ENCODE measurements around the gene C5orf63. TPM values are rescaled to one million over a fixed set of nuclear protein-coding genes. Genes with fewer than 3 reads are reported as not detected.

The C5orf63 gene
- total and polyA plus RNA-seq, 10 of the 15 experiments (the other 5 are each of a cell fraction or from before 2014, with no cell fraction given): 8.7 to 54.3 (median 11.9) TPM

DNA sequence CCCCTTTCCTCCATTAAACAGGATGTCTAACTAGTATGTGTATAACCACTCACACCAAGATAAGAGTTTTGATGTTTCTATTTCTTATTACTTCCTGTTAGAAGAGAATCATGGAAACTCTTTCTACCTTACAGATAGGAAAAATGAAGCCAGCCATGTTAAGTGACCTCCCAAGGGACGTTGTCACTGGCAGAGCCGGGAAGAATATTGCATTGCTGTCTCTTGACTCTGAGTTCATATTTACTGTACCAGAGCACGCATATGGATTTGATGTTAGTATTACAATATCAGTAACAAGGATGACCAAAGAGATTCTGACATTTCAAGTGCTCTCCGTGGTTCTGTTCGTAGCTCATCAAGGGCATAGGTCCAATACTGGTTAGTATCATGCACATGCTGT is 12.5 kb upstream of the C5orf63 start (continued):
- TF ChIP-seq RFX5 (IDR thresholded peaks at IDR 0.05; ENCODE audit: low read depth, low read length): no peak

DNA sequence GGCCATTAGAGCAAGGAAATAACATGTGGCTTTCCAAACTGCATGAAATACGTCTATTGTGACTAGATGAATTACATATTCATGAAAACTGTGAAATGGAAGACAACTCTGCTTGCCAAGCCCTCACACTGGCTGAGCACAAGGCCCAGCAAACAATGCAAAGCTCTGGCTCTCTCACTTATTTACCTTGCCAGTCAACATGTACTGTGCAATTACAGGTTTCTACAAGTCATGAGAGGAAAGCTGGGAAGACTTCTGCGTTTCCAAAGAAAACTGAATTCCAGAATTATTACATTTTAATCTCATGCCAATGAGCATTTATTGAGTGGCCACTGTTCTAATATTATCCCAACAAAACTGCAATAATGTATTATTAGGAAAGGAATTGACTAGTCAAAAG is 12.1 kb upstream of the C5orf63 start:
- ChIA-PET POLR2A (no interaction called here), CTCF (interaction anchor here (1.1 to 2.0 kb wide), 3 partner anchors 9 to 21 kb away, joined by 4 to 6 read pairs (median 4); partner anchors contain the start of gene C5orf63), RAD21 (ENCODE audit: unreplicated experiment) (no interaction called here), SMC1A (ENCODE audit: uncharacterized antibody, unreplicated experiment) (interaction anchor here (0.6 to 1.0 kb wide), 2 partner anchors 59 to 111 kb away, joined by 3 read pairs; no protein-coding TSS in a partner anchor)
- 22% methylated on average over 2 of the region's 2 CpGs for WGBS (ENCODE audit: insufficient coverage, insufficient replicate concordance, low lambda C conversion rate, missing lambda C conversion rate)
- Histone ChIP-seq H3K27ac (ENCODE audit: control insufficient read depth, insufficient read depth) (no peak overlapping the region), H3K4me1 (ENCODE audit: control insufficient read depth, insufficient read depth, low read length) (no peaks in the 10 kb centered on the region), H2AFZ (ENCODE audit: control insufficient read depth, low read depth, low read length) (no peak overlapping the region), H3K9me3 (replicated peaks; ENCODE audit: control insufficient read depth, insufficient read depth, low read length) (no peaks in the 10 kb centered on the region), H3K27me3 (replicated peaks in 1 of 2; ENCODE audit: control insufficient read depth in 2 of 2, insufficient read depth in 2 of 2, low read length in 1 of 2) (no peaks in the 10 kb centered on the region), H3K4me3 (no peak overlapping the region), H3K9ac (ENCODE audit: control insufficient read depth, insufficient read depth, low read length) (no peak overlapping the region), H3K79me2 (ENCODE audit: control insufficient read depth, insufficient read depth, low read length) (no peaks in the 10 kb centered on the region), H3K4me2 (ENCODE audit: control insufficient read depth, insufficient read depth) (no peak overlapping the region), H4K20me1 (ENCODE audit: control insufficient read depth, insufficient read depth) (no peaks in the 10 kb centered on the region), H3K36me3 (ENCODE audit: control insufficient read depth in 2 of 2, insufficient read depth in 2 of 2, low read length in 1 of 2) (no peaks in the 10 kb centered on the region)
- no TSS peak for BruUV-seq (replicated peaks)
- ATAC-seq (no peak), FAIRE-seq (no peak), DNase-seq (ENCODE audit: low read depth, low spot score) (no peak)
- in situ Hi-C loops (cut with MboI): no loop called here
- intact Hi-C loops (cut with micrococcal nuclease; ENCODE audit: unreplicated experiment): no loop called here
- TF ChIP-seq, protein P1, sequence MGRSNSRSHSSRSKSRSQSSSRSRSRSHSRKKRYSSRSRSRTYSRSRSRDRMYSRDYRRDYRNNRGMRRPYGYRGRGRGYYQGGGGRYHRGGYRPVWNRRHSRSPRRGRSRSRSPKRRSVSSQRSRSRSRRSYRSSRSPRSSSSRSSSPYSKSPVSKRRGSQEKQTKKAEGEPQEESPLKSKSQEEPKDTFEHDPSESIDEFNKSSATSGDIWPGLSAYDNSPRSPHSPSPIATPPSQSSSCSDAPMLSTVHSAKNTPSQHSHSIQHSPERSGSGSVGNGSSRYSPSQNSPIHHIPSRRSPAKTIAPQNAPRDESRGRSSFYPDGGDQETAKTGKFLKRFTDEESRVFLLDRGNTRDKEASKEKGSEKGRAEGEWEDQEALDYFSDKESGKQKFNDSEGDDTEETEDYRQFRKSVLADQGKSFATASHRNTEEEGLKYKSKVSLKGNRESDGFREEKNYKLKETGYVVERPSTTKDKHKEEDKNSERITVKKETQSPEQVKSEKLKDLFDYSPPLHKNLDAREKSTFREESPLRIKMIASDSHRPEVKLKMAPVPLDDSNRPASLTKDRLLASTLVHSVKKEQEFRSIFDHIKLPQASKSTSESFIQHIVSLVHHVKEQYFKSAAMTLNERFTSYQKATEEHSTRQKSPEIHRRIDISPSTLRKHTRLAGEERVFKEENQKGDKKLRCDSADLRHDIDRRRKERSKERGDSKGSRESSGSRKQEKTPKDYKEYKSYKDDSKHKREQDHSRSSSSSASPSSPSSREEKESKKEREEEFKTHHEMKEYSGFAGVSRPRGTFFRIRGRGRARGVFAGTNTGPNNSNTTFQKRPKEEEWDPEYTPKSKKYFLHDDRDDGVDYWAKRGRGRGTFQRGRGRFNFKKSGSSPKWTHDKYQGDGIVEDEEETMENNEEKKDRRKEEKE (IDR thresholded peaks at IDR 0.05): no peak
- TF ChIP-seq YBX1 (IDR thresholded peaks at IDR 0.05) (no peak), SP1 (IDR thresholded peaks at IDR 0.05; ENCODE audit: low read depth, low read length) (no peak), WRNIP1 (IDR thresholded peaks at IDR 0.05; ENCODE audit: borderline replicate concordance, low read depth, low read length) (no peak), ESRRA (IDR thresholded peaks at IDR 0.05; ENCODE audit: low read length) (no peak), ATF7 (IDR thresholded peaks at IDR 0.05; ENCODE audit: low read depth) (no peak), NR2C2 (IDR thresholded peaks at IDR 0.05; ENCODE audit: borderline replicate concordance, control insufficient read depth, insufficient read length, low read depth) (no peak), TCF3 (IDR thresholded peaks at IDR 0.05; ENCODE audit: borderline replicate concordance, insufficient read depth, low read depth, low read length) (no peak), TCF12 (IDR thresholded peaks at IDR 0.05; ENCODE audit: low read depth, low read length) (no peak), ZNF384 (IDR thresholded peaks at IDR 0.05; ENCODE audit: borderline replicate concordance, low read depth, low read length) (no peak), ASH2L (IDR thresholded peaks at IDR 0.05; ENCODE audit: borderline replicate concordance, low read depth) (no peak)
- TF ChIP-seq, protein P2, sequence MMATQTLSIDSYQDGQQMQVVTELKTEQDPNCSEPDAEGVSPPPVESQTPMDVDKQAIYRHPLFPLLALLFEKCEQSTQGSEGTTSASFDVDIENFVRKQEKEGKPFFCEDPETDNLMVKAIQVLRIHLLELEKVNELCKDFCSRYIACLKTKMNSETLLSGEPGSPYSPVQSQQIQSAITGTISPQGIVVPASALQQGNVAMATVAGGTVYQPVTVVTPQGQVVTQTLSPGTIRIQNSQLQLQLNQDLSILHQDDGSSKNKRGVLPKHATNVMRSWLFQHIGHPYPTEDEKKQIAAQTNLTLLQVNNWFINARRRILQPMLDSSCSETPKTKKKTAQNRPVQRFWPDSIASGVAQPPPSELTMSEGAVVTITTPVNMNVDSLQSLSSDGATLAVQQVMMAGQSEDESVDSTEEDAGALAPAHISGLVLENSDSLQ (IDR thresholded peaks at IDR 0.05): no peak
- TF ChIP-seq, protein P3, sequence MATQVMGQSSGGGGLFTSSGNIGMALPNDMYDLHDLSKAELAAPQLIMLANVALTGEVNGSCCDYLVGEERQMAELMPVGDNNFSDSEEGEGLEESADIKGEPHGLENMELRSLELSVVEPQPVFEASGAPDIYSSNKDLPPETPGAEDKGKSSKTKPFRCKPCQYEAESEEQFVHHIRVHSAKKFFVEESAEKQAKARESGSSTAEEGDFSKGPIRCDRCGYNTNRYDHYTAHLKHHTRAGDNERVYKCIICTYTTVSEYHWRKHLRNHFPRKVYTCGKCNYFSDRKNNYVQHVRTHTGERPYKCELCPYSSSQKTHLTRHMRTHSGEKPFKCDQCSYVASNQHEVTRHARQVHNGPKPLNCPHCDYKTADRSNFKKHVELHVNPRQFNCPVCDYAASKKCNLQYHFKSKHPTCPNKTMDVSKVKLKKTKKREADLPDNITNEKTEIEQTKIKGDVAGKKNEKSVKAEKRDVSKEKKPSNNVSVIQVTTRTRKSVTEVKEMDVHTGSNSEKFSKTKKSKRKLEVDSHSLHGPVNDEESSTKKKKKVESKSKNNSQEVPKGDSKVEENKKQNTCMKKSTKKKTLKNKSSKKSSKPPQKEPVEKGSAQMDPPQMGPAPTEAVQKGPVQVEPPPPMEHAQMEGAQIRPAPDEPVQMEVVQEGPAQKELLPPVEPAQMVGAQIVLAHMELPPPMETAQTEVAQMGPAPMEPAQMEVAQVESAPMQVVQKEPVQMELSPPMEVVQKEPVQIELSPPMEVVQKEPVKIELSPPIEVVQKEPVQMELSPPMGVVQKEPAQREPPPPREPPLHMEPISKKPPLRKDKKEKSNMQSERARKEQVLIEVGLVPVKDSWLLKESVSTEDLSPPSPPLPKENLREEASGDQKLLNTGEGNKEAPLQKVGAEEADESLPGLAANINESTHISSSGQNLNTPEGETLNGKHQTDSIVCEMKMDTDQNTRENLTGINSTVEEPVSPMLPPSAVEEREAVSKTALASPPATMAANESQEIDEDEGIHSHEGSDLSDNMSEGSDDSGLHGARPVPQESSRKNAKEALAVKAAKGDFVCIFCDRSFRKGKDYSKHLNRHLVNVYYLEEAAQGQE (IDR thresholded peaks at IDR 0.05; ENCODE audit: low read depth, low read length): no peak
- TF ChIP-seq, protein P4, sequence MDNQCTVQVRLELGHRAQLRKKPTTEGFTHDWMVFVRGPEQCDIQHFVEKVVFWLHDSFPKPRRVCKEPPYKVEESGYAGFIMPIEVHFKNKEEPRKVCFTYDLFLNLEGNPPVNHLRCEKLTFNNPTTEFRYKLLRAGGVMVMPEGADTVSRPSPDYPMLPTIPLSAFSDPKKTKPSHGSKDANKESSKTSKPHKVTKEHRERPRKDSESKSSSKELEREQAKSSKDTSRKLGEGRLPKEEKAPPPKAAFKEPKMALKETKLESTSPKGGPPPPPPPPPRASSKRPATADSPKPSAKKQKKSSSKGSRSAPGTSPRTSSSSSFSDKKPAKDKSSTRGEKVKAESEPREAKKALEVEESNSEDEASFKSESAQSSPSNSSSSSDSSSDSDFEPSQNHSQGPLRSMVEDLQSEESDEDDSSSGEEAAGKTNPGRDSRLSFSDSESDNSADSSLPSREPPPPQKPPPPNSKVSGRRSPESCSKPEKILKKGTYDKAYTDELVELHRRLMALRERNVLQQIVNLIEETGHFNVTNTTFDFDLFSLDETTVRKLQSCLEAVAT (IDR thresholded peaks at IDR 0.05): no peak

Measured in GM12878 (cell line).